Tongue (tissue), 2 donors: Measurements from ENCODE around the gene GNG13. TPM values are rescaled to one million over a fixed set of nuclear protein-coding genes. Genes with fewer than 3 reads are reported as not detected.
"Not testable (repeated sequence)": the region's sequence is repeated elsewhere in the genome, so short reads cannot be mapped to it uniquely, and the experiment has no call there.

Experiments
- DNase-seq: peaks from one replicate; pipeline ENCODE4 v3.0.0-alpha.2; 2015
- total RNA-seq: library from RNA; depleted of rRNA; stranded (reverse); fragments of >200 nt; gene quantifications from one replicate; pipeline ENCODE4 v1.2.3, GENCODE V29; 2014

The GNG13 gene
- total RNA-seq, 1 donor from 2014 or later, result not detected

DNA sequence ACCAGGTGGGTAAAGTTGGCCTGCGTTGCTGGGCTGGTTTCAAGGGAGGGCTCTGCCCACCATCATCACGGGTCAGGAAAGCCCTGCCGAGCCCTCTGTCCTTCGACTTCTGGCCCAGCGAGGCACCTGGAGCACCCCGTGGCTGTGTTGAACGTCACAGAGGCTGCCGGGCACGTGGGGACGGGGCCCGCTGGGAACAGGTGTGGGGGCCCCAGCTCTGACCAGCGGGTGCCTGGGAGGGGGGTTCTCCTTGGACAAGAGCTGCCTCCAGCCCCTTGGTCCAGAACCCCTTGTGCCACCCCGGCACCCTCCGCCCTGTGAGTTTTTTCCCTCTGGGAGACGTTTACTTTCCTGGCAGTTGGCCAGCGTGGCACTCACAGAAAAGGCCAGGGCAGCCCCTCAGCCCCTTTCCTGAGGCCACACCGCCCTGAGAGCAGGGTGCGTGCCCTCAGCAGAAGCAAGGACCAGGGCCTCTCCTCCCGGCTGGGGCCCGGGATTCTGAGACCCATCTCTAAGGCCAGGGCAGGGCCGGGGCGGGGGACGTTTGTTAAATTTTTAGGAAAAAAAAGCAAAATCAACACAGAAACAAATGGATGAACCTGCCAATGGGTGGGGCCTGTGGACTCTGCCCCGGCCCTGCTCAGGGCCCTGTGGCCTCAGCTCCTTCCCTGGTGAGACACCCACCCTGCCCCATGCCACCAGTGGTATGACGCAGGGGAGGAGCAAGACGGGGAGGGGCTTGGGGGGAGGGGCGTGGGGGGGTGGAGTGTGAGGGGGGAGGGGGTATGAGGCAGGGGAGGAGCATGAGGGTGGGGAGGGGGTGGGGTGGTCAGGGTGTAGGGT lies 31.3 kb upstream of the GNG13 start:
- DNase-seq, result no peak

DNA sequence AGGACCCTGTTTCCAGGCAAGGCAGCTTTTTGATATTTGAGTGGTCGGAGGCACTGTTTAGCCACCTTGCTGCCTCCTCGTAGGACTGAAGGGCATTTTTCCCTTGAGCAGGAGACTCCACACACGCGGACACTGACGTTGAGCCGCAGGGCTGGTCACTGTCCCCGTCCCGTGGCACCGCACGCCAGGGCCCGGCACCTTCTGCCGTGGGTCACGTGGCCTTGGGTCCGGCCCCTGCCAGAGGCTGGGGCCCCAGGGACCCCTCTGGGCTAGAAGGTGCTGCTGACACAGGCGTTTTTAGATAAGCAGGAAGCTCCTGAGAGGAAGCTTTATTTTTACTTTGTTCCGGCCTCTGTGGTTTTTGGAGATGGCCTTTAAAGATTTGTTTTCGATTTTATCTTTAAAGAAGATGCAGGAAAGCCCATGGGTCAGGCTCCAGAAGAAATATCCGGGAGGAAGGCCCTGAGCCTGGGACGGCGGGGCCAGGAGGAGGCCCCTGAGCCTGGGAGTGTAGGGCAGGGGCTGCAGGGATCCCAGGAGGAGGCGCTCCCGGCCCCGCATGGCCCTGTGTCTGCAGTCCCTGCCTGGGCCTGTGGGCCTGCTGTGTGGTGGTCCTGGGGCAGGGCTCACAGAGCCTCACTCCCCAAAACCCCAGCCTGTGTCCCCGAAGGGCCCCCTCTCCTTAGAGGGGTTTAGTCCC lies 30.5 kb upstream of the GNG13 start:
- DNase-seq, result no peak

DNA sequence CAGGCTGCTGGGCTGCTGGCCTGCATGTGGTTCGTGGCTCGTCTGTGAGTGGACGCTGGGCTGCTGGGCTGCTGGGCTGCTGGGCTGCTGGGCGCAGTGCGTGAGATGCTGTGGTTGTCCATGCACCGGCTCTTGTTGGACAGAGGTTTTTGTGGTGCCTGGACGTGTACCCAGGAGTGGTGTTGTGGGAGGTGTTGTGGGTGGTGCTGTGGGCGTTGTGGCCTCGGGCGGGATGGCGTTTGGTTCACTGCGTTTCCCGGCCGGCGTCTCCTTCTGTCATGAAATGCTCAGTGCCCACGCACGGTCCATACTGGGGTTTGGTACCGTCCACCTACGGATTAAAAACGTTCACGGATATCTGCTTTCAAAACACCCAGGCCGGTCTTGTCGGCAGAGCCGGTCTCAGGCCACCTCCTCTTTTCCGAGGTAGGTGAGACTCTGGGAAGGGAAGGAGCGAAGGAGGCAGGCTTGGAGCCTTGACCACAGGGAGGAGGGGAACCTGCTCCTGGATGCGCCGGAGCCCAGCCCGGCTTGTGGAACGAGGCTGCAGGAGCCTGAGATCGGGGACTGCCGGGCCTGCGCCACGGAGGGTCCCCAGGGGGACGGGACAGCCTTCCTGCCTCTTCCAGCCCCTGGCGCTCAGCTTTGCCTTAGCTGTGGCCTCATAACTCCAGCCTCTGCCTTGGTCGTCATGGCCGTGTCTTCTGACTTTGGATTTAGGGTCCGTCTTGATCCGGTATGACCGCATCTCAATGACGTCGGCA lies 29.8 kb upstream of the GNG13 start:
- no peak for DNase-seq

DNA sequence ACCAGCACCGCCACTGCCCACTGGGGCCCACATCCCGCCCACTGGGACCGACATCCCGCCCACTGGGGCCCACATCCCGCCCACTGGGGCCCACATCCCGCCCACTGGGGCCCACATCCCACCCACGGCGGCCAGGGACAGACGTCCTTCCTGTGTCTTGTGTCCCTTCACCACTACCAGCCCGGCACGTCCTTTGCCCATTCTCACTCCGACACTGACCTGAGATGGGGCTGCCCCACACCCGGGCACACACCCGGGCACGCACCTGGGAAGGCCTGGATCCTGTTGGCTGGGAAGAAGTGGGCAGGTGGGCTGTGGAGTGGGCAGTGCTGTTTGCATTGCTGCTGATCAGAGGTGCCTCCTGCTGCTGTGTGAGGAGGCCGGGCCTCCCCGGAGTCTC lies 28.4 kb upstream of the GNG13 start:
- DNase-seq, result no peak

DNA sequence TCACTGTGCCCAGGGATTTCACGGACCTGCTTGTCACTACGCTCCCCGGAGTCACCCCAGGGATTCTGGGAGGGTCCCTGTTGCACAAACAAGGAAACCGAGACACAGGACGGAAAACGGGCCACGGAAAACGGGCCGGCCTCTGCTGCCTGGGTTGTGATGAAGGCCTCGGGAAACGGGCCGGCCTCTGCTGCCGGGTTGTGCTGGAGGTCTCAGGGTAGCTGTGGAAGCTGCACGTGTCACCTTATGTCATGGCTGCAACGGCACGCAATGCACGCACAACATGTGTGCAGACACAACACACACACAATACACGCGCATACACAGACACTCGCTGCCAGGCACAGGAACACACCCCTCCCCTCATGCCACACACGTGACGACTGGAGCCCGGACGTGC lies 27.0 kb upstream of the GNG13 start:
- DNase-seq, result no peak

DNA sequence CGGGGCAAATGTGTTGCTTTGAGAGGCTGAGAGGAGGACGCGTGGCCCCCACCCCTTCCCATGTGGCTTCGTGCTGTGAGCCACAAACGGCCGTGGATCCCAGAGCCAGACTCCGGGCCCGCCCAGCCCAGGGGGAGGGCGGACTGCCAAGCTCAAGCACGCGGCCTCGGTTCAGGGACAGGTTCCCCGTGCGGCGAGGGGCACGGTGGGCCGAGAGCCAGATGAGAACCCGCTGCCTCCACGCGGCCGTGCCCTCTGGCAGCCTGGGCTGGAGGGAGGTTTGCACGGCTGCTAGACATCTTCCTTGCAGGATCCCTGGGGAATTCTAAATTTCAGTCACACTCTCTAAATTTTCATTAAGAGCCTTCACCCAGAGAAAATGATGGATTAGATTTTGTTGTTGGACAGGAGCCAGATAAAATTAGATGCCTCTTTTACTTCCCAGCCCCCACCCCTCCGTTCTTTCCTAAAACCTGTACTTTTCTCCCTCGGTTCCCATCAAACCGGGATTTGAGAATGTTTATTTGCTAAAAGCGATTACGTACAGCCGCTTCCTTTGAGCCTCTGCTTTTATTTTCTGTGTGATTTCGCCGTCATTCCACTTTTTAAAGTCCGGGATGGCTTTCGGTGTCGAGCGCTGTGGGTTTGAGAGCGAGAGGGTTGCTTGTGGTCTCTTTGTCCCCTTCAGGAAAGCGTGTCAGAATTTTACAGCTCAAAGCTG lies 25.0 kb upstream of the GNG13 start:
- DNase-seq, result peak; percentile 83

DNA sequence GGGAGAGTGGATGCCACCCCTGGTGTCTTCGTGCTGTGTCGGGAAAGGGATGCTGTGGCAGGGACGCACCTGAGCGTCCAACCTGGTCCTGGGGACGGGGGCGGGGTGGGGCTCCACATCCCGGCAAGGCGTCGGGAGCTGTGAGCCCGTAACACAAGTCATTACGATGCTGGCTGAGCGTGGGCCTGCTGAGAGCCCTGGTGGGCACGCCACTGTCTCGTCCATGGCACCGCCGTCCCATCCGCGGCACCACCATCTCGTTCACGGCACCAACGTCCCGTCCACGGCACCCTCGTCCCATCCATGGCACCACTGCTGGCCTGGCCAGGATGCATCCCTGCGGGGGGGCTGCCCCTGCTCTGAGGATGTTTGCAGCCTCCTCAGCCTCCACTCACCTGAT lies 24.1 kb upstream of the GNG13 start:
- DNase-seq, result no peak

DNA sequence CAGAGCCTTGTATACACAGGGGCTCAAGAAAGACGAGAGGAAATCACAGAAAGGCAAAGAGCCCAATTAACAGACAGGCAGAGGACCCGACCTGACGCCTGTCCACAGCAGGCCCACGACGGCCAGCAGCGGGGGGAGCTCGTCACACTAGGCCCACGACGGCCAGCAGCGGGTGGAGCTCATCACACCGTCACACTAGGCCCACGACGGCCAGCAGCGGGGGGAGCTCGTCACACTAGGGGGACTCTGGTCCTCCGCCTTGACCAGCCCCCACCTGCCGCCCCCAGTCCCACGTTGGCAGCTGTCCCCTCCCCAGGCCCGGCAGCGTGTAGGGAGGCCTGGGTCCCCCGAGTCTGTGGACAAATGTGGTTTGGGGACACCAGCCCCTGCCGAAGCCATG lies 23.7 kb upstream of the GNG13 start:
- no peak for DNase-seq

DNA sequence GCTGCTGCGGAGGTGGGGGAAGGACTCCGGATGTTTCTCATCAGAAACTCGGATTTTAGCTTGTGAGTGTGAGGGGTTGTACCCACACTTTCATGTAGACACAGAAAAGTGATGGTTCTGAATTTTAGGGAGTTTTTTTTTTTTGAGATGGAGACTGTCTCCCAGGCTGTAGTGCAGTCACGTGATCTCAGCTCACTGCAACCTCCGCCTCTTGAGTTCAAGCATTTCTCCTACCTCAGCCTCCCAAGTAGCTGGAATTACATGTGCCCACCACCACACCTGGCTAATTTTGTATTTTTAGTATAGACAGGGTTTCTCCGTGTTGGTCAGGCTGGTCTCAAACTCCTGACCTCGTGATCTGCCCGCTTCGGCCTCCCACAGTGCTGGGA lies 22.4 kb upstream of the GNG13 start:
- DNase-seq, result no peak

DNA sequence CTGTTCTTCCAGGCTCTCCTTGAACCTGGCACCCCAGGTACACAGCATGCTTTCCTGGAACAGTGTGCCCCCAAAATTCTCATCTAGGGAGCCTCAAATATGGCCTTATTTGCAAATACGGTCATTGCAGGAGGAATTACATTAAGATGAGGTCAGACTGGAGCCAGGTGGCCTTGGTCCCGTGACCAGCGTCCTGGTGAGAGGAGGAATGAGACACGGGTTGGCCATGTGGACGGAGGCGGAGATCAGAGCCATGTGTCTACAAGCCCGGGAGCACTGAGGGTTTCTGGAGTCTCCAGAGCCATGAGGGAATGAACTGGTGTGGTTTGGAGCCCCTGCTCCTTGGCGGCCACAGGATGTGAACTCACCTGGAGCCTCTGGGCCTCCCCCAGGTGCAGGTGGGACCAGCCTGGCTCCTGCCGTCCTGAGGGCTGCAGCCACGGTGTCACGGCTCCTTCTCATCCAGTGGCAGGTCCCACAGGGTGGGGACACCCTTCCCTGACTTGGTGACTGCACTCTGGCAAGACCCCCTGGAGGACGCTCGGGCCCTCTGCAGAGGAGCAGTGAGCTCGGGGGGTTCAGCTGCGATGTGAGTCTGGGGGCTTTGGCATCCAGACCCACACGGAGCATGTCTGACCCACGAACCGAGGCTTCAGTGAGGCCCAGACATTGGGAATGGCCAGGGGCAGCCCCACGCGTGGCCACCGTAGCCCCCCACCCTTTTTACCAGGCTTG lies 21.8 kb upstream of the GNG13 start:
- no peak for DNase-seq

DNA sequence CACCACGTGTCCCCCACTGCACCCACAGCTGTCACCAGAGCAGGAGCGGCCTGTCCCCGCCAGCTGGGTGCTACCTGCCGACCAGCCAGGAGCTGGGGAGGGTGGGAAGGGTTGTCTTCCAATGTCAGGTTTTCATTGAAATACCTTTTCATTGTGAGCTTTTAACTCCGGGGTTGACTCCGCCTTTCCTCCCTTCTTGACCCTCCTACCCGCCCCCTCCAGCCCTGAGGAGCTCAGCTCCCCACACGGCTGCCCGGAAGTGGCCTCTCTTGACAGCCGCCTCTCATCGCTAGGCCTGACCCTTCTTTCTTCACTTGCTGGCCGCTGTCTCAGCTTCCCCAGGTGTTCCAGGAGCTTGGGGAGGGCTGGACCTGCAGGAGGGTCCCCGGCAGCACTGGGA lies 21.2 kb upstream of the GNG13 start:
- DNase-seq, result no peak

DNA sequence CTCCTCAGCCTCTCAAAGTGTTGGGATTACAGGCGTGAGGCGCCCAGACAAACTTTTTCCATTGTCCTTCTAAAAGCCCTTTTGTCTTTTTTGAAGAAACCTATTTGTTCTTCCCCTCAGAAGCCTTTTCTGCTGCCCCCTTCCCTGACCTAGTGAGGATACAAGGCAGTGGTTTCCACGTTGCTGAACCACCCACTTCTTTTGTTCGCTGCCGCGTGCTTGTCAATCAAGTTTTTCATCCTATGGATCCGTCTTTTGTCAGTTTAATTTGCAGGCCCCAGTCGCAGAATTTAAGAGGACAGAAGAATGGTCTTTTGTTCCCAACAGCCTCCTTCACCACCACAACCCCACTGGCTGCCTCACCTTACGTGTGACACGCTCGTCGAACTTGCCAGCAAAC lies 20.2 kb upstream of the GNG13 start:
- no peak for DNase-seq

DNA sequence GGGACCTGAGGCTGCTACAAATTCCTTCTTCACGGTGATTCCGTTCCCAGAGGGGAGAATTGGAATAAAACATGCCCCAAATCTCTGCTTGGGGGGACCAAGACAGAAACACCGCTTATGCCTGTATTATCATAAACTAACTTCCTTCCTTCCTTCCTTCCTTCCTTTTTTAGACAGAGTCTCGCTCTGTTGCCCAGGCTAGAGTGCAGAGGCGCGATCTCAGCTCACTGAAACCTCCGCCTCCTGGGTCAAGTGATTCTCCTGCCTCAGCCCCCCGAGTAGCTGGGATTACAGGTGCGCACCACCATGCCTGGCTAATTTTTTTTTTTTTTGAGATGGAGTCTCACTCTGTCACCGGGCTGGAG lies 19.5 kb upstream of the GNG13 start:
- DNase-seq, result not testable (repeated sequence)

DNA sequence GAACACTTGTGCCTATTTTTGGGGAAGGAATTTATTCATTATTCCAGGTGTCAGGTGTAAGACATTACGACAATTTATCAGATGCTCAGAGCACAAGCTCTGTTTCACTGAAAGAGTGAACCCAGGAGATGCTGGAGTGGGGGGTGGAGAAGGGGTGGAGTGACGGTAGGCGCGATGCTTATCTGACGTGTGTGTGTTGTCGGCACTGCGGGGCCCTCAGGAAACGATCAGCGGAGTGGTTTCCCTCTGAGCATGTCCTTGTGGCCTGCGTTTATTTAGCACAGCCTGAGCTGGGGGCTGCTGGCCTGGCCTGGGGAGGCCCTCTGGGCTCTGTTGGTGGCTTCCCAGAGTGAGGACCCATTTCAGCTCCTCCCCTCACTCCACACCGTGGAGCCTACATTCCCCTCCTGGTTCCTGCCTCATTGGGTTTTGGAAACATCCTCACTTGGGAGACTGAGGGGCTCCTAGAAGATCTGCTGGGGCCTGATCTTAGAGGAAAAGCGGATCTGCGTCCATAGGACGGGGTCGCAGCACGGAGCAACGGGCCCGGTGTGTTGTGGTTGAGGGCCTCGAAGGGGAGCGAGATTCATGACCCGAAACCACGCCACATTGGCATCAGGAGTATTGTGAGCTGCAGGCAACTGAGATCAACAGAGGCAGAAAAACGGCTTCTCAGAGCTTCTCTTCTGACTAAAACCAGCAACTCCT lies 19.0 kb upstream of the GNG13 start:
- DNase-seq, result no peak

DNA sequence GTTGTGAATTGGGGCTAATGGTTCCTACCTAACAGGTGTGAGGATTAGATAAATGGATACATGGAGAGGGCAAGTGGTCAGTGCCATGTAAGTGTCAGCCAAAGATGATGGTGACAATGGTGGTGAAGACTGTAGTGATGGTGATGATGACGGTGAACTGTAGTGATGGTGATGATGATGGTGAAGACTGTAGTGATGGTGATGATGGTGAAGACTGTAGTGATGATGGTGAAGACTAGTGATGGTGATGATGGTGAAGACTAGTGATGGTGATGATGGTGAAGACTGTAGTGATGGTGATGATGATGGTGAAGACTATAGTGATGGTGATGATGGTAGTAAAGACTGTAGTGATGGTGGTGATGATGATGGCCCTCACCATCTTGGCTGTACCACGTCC lies 18.1 kb upstream of the GNG13 start:
- no peak for DNase-seq

DNA sequence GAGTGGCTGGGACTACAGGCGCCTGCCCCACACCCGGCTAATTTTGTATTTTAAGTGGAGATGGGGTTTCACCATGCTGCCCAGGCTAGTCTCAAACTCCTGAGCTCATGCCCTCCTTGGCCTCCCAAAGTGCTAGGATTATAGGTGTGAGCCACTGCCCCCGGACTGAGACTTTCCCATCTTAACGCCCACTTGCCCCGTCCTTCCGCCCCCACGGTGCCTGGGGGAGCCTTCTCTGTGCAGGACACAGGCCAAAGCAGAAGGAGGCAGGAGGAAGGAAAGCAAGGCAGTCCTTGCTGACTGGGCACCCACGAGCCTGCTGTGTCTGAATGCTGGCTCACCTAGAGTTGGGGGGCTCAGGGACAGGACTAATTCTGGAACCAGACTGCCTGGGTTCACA lies 17.6 kb upstream of the GNG13 start:
- DNase-seq, result no peak

DNA sequence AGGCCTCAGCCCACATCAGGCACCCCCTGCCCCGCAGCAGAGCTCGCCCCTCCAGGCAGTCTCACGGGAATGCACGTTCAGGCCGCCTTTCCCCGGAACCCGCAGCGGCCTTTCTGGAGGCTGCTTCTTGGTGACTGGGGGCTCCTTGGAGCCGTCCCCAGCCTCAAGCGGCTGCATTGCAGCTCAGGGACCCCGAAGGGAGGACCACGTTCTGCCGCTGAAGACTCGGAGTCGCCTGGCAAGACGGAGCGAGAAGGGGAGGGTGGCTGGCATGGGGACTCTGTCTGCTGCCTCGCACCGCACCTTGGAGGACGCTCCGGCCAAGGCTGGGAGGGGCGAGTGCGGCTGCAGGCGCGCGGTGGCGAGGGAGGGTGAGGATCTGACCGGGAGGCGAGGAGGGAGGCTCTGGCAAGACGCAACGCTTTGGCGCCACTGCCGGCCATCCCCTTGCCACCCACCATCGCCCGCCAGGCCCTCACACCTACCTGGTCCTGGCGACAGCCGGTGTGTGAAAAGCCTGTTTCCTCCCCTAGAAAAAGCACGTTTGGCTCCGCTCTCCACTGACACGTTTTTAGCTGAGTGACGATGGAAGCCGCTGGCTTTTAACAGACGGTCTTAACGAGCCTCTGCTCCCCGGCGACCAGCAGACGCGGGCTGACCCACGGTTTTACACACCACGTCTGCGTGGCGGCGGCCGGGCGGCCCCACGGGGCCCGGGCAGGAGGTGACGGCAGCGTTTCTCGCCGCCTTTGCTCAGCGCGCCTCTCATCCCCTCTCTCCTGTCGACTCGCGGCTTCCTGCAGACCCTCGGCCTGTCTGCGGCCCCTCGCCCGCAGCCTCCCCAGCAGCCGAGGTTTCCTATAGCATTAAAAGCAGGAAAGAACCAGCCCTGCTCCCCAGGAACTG lies 16.7 kb upstream of the GNG13 start:
- DNase-seq, result peak; percentile 33

DNA sequence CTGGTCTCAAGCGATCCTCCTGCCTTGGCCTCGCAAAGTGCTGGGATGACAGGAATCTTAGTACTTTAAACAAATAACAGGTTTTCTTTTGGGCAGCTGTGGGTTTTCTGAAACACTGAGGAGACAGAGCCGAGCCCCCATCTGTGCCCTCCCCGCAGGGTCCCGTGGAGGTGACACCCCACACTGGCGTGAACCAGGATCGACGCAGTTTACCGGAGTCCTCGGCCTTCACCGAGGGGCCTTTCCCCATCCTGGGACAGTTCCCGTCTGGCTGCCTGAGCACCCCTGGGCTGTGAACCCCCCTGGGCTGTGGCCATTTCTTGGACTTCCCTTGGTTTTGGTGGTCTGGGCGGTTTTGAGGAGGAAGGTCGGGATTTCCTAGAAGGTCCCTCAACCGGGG lies 15.3 kb upstream of the GNG13 start:
- no peak for DNase-seq

DNA sequence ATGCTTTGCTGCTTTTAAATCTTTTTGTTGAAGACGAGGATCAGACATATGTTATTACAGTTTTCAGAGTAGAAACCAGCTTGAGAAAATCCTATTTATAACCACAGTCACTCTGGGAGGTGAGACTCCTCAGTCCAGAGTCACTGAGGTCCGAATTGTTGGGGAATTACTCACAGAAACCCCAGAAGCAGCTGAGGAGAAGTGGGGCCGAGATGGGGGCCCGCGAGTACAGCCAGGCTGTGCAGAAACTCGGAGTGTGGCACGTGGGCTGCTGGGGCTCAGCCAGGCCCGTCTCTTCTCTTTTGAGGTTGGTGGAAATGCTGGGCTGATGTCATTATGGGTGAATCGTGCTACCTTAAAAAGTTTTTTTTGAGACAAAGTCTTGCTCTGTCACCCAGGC lies 14.4 kb upstream of the GNG13 start:
- no peak for DNase-seq

DNA sequence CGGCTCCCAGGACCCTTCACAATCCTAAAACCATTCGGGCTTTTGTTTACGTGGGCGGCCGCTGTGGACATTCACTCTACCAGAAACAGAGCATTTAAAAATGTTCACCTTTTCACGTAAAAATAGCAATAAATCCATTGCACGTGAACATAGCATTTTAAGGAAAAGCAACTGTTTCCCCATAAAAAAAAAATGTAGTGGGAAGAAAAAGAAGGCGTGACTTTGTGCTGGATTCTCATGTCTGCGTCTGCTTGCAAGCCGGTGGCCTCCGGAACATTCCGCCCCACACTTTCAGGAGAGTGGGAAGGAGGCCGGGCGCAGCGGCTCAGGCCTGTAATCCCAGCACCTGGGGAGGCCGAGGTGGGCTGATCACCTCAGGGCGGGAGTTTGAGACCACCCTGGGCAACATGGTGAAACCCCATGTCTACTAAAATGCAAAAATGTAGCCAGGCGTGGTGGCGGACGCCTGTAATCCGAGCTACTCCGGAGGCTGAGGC lies 13.4 kb upstream of the GNG13 start:
- DNase-seq, result no peak
